ENCODE data around the gene GATD1.

The GATD1 gene

GRCh38 chr11:777288-778255, at the start of gene GATD1:
Gene GATD1, minus strand, starts transcription at chr11:777487. Its CDS starts 25 bp downstream, at chr11:777462.
- DNase-seq (ENCODE audit: low spot score): peak; percentile 92

- no peak for DNase-seq (ENCODE audit: low spot score)
Observed at GRCh38 chr11:826836-827145, 49.5 kb upstream of the GATD1 start.

- DNase-seq (ENCODE audit: low spot score): no peak
Observed at GRCh38 chr11:826227-826621, 48.9 kb upstream of the GATD1 start.

GRCh38 chr11:825366-826226, 48.3 kb upstream of the GATD1 start:
- DNase-seq (ENCODE audit: low spot score): no peak

GRCh38 chr11:824942-825341, 47.7 kb upstream of the GATD1 start:
- DNase-seq (ENCODE audit: low spot score): no peak

- no peak for DNase-seq (ENCODE audit: low spot score)
Observed at GRCh38 chr11:824292-824880, 47.1 kb upstream of the GATD1 start.

- no peak for DNase-seq (ENCODE audit: low spot score)
Observed at GRCh38 chr11:823441-824291, 46.4 kb upstream of the GATD1 start.

- DNase-seq (ENCODE audit: low spot score): no peak
Observed at GRCh38 chr11:821512-822371, 44.5 kb upstream of the GATD1 start.

GRCh38 chr11:820655-821511, 43.6 kb upstream of the GATD1 start:
- no peak for DNase-seq (ENCODE audit: low spot score)

- DNase-seq (ENCODE audit: low spot score): peak; percentile 94
Observed at GRCh38 chr11:819943-820649, 42.8 kb upstream of the GATD1 start.

- peak; percentile 91 for DNase-seq (ENCODE audit: low spot score)
Observed at GRCh38 chr11:819129-819931, 42.0 kb upstream of the GATD1 start.

GRCh38 chr11:818396-819128, 41.3 kb upstream of the GATD1 start, which contains the start of gene PNPLA2:
Gene PNPLA2, plus strand, starts transcription at chr11:818914. Its CDS starts 805 bp downstream, at chr11:819719.
- no peak for DNase-seq (ENCODE audit: low spot score)

- DNase-seq (ENCODE audit: low spot score): no peak
Observed at GRCh38 chr11:816433-816779, 39.1 kb upstream of the GATD1 start.

- no peak for DNase-seq (ENCODE audit: low spot score)
Observed at GRCh38 chr11:815675-816432, 38.6 kb upstream of the GATD1 start.

GRCh38 chr11:813456-814096, 36.3 kb upstream of the GATD1 start:
- DNase-seq (ENCODE audit: low spot score): no peak

- no peak for DNase-seq (ENCODE audit: low spot score)
Observed at GRCh38 chr11:813072-813455, 35.8 kb upstream of the GATD1 start.

Data from CD4-positive, alpha-beta T cell treated with Interleukin-15 for 4 hours (primary cell).